Vagina (tissue), 2 donors: ENCODE data around the gene ATXN2L. TPM values are rescaled to one million over a fixed set of nuclear protein-coding genes. Genes with fewer than 3 reads are reported as not detected.

Experiments
- DNase-seq, 2 donors: peaks; one replicate each; pipeline ENCODE4 v3.0.0-alpha.2; 2017; ENCODE audit errors: extremely low spot score in 2 of 2
- H3K27ac ChIP-seq: fragments of 200-600 bp; sonication (generic); one replicate; pipeline ENCODE4 v1.5.1; 2019
- H3K27me3 ChIP-seq: fragments of 200-600 bp; sonication (generic); one replicate; pipeline ENCODE4 v1.5.1; 2019
- H3K36me3 ChIP-seq, 2 donors: fragments of 200-600 bp; sonication (generic); one replicate each; pipeline ENCODE4 v1.5.1; 2017 to 2019
- H3K4me1 ChIP-seq: fragments of 200-600 bp; sonication (generic); one replicate; pipeline ENCODE4 v1.5.1; 2019
- H3K4me3 ChIP-seq, 2 donors: fragments of 200-600 bp; sonication (generic); 1 replicate in 1 of 2; 2 replicates in 1 of 2; pipeline ENCODE4 v1.5.1; 2016 to 2019
- H3K9me3 ChIP-seq: fragments of 200-600 bp; sonication (generic); one replicate; pipeline ENCODE4 v1.5.1; 2019
- POLR2A ChIP-seq, 2 donors: fragments of 450-650 bp; IDR thresholded peaks; one replicate each; pipeline ENCODE4 v1.6.1; 2017; ENCODE audit warnings: antibody characterized with exemption in 2 of 2, mild to moderate bottlenecking in 2 of 2, moderate library complexity in 2 of 2
- POLR2AphosphoS5 ChIP-seq, 2 donors: sonication (generic); formaldehyde crosslinking; IDR thresholded peaks; one replicate each; pipeline ENCODE4 v1.9.0; 2017; ENCODE audit warnings: antibody characterized with exemption in 2 of 2, mild to moderate bottlenecking in 2 of 2, low read depth in 1 of 2; ENCODE audit not compliant: insufficient read depth in 1 of 2
- intact Hi-C: fragments of 100-400 bp; cut with DNase I; formaldehyde crosslinking; loops from one replicate; pipeline ENCODE4 v1.15.1; 2023
- microRNA-seq: library from miRNA; unstranded; fragments of <30 nt; microRNA quantifications from one replicate; pipeline ENCODE4, GENCODE V29; 2017; ENCODE audit warnings: borderline number of aligned reads, borderline replicate concordance
- small RNA-seq: library from RNA; depleted of rRNA; stranded (forward); fragments of <200 nt; gene quantifications from one replicate; pipeline ENCODE3, GENCODE V24; 2016
- total RNA-seq: library from RNA; depleted of rRNA; stranded (reverse); fragments of >200 nt; gene quantifications from one replicate; pipeline ENCODE4 v1.2.3, GENCODE V29; 2016

The ATXN2L gene
- total RNA-seq, 1 donor from 2014 or later: 76.4 TPM

GRCh38 chr16:28884045-28884444, 61.2 kb downstream of the ATXN2L start:
- no peak for DNase-seq
- no peak for TF ChIP-seq POLR2A (IDR thresholded peaks at IDR 0.05)
- no peak for TF ChIP-seq POLR2AphosphoS5 (IDR thresholded peaks at IDR 0.05; ENCODE audit: insufficient read depth in 1 of 2, low read depth in 1 of 2)
- H3K9me3 ChIP-seq: no peaks in the 10 kb centered on the region
- H3K4me1 ChIP-seq: peaks cover 14% of the 10 kb centered on the region
- no peak overlapping the region for H3K4me3 ChIP-seq
- no peaks in the 10 kb centered on the region for H3K36me3 ChIP-seq
- no peaks in the 10 kb centered on the region for H3K27me3 ChIP-seq
- H3K27ac ChIP-seq: no peak overlapping the region
- intact Hi-C loops: no loop called here

Small RNA genes lying within 50 kb of the gene (microRNA-seq; reads per million reads assigned to microRNA genes)
- gene MIR4721: not detected

Small RNA genes lying within 50 kb of the gene (small RNA-seq; reads per million reads assigned to genes)
- not detected for gene RF00416

Other genes starting within 250 kb of the ATXN2L start
- gene SULT1A2, start 225.9 kb upstream of the ATXN2L start, total RNA-seq: not detected
- 11.5 TPM for gene SULT1A1, start 213.0 kb upstream of the ATXN2L start, total RNA-seq
- gene NPIPB8, start 184.9 kb upstream of the ATXN2L start, total RNA-seq: not detected
- gene EIF3C, start 111.5 kb upstream of the ATXN2L start, total RNA-seq: 347 TPM
- not detected for gene NPIPB9, start 71.2 kb upstream of the ATXN2L start, total RNA-seq
- 91.6 TPM for gene TUFM, start 23.3 kb downstream of the ATXN2L start, total RNA-seq
- 28.7 TPM for gene SH2B1, start 40.8 kb downstream of the ATXN2L start, total RNA-seq
- not detected for gene ATP2A1, start 55.5 kb downstream of the ATXN2L start, total RNA-seq
- 44.7 TPM for gene RABEP2, start 102.2 kb downstream of the ATXN2L start, total RNA-seq
- not detected for gene CD19, start 109.0 kb downstream of the ATXN2L start, total RNA-seq
- gene NFATC2IP, start 127.9 kb downstream of the ATXN2L start, total RNA-seq: 26.0 TPM
- gene SPNS1, start 151.8 kb downstream of the ATXN2L start, total RNA-seq: 29.0 TPM
- 4.7 TPM for gene LAT, start 162.1 kb downstream of the ATXN2L start, total RNA-seq